Lower leg skin (tissue), 3 donors: ENCODE data around the gene MRPS16.

Source experiments
- CTCF ChIP-seq, 3 donors: fragments of 450-650 bp; IDR thresholded peaks; one replicate each; pipeline ENCODE4 v1.5.1; 2016; ENCODE audit warnings: antibody characterized with exemption in 3 of 3, mild to moderate bottlenecking in 3 of 3, moderate library complexity in 2 of 3
- POLR2A ChIP-seq, 2 donors: fragments of 450-650 bp; IDR thresholded peaks; one replicate each; pipeline ENCODE4 v1.6.1; 2016 to 2017; ENCODE audit warnings: antibody characterized with exemption in 2 of 2, mild to moderate bottlenecking in 1 of 2, moderate library complexity in 1 of 2

GRCh38 chr10:73226663-73227062 lies 25.8 kb downstream of the MRPS16 start:
- TF ChIP-seq CTCF (IDR thresholded peaks at IDR 0.05), result no peak
- no peak for TF ChIP-seq POLR2A (IDR thresholded peaks at IDR 0.05)
